Activated T-cell treated with anti-CD3 and anti-CD28 coated beads for 1 hour (primary cell): ENCODE measurements around the gene SFT2D1.
A peak's percentile ranks its signal among the peaks of the same experiment; 100 is the strongest.

Source experiments
- DNase-seq: peaks from one replicate; pipeline ENCODE4 v3.0.0-alpha.2; 2020; ENCODE audit warnings: low read depth

The SFT2D1 gene

DNA sequence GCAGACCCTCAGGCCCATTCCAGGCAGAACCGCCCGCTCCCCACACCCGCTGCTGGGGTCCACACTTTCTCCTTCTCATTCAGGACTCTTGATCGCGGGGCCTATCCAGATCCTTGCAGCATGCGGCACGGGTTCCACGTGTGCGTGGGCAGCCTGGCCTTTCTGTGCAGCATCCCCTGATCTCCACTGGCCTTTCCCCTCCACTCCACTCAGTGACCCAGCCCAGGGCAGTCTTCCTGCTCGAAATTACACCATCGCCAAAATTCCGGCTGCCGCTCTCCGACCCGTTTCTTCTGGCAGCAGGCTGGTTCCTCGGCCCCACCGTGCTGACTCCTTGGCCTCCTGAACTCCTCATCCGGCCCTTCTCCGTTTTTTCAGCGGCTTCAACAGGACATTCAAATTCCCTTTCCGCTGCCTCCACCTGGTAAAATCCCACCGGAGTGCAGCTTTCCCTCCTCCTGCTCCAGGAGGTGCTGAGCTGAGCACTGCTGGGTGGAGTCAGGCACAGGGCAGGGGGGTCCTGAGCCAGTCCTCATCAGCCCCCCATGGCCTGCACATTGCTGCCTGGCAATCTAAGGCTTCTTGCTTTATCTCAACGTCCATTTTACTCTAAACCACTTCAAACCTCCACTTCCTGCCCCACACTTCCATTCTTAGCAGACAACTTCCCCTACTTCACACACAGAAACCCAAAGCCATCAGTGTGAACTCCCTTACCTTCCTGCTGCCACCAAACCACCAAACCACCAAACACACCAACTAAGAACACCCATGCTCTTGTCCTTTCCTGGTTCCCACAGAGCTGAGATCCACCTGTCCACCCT, 9.0 kb downstream of the SFT2D1 start:
- no peak for DNase-seq

GRCh38 chr6:166331503-166332415, 10.6 kb downstream of the SFT2D1 start:
- no peak for DNase-seq

DNA sequence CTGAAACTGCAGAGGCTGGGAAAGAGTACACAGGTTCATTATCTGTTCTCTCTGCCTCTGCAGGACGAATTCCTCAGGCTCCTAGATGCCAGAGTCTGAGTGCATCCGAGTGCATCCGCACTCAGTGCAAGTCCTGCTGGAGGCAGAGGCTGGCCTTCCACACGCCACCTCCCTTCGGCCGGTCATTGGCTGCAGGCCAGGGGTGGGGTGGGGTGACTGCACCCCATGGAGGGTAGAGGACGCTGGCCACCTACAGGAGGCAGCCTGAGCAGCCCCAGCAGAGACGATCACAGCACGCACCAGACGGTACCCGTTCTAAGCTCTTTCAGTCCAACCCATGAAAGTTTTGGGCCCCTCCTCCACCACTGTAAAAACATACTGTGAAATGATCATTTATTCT, 11.7 kb downstream of the SFT2D1 start:
- DNase-seq = no peak

DNA sequence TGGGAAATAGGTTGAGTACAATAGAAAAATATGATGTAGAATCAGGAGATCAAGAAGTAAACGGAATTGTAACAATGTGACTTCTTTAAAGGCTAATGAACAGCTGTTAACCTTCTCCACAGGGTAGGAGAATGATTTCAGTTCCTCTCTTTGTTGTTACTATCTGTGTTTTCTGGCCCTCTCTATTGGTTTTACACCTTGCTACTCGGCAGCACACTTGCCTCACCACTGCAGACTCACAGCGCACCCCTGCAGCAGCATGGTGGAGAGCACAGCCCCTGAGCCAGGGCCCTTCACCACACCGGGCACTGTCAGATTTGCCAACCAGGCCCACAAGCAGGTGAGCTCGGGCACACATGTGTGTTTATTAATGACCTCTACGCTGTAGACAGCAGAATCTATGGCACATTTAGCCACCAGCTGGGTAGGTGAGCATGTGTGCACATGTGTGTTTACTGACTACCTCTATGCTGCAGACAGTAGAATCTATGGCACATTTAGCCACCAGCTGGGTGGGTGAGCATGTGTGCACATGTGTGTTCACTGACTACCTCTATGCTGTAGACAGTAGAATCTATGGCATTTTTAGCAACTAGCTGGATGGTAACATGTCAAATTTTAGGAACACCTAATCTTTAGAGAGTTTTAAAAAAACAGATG, 16.8 kb downstream of the SFT2D1 start:
- no peak for DNase-seq

DNA sequence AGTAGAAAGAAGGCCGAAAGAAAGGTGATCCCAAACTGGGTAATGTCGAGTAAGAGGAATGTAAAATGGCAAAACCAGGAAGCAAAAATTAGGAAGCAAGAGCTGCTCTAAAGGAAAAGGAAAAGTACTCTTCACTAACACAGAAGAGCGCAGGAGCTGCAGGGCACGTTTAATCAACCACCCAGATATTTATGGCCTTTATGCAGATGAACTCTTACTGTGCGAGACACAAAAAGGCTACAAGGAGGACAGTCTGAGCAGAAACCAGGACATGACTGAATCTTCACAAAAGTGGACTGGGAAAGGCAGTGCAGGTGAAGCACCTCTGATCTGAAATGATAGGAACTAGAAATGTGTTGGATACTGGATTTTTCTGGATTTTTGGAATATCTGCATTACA, 18.9 kb downstream of the SFT2D1 start:
- no peak for DNase-seq

- no peak for DNase-seq
Observed at GRCh38 chr6:166318649-166319600, 23.4 kb downstream of the SFT2D1 start.

DNA sequence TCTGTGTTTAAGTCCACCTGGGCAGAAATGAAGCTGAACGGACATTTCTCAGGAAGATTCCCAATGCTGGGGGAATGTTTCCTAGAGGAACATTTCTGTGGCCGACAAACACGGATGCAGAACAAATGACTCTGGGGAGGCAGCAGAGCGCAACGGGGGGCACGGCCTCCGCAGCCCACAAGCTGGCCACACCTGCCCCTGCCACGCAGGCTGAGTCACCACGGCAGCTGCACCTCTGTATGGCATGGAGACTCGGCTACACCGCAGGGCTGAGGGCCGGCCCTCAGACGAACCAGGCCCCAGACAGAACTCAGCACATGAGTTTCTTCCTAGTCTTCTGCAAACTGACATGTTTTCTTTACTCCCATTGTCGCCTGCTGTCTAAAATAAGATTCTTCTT, 24.1 kb downstream of the SFT2D1 start:
- no peak for DNase-seq

DNA sequence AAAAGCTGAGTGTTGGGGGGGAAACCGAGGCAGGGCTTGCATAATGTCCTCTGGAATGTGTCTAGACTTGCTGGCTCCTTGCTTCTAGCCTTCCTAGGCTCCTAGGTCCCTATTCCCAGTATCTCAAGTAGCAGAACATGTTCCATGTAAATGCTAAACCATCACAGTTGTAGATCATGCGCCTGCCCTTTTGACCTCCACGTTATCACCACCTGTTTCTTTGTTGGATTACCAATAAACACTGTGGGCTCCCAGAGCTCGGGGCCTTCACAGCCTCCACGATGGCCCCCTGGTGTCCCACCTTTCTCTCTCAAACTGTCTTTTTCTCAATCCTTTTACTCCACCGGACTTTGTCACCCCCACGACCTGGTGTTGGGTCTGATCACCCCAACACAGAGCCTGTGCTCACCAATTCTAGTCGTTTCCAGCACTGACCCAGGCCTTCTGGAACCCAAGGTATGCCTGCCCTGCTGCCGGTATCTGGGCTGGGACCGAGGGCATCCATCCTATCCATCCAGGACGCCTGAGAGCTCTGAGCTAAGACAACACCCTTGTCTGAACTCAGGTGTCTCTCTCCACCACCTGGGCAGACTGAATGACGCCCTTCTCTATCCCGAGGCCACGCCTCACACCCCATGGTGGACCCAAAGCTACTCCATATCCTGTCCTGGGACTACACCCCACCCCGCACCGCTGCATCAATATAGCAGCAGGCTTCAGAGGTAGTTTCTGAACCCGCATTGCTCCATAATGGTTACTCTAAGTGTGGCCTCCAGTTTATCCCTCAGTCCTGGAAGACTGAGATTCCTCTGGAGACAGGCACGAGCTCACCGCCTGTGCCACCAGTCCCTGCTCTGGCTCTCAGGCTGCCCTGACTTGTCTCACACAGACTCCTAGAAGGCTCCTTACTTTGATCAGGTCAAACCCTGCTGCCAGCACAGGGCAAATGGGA, 24.8 kb downstream of the SFT2D1 start:
- DNase-seq = no peak

DNA sequence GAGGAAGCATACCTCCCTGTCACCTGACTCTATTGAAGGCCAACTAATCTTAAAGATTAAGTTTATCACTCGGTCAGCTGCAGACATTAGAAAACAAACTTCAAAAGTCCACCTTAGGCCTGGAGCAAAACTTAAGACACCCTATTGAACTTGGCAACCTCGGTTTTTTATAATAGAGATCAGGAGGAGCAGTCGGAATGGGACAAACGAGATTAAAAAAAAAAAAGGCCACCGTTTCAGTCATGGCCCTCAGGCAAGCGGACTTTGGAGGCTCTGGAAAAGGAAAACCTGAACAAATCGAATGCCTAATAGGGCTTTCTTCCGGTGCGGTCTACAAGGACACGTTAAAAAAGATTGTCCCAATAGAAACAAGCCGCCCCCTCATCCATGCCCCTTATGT, 26.9 kb downstream of the SFT2D1 start:
- no peak for DNase-seq

DNA sequence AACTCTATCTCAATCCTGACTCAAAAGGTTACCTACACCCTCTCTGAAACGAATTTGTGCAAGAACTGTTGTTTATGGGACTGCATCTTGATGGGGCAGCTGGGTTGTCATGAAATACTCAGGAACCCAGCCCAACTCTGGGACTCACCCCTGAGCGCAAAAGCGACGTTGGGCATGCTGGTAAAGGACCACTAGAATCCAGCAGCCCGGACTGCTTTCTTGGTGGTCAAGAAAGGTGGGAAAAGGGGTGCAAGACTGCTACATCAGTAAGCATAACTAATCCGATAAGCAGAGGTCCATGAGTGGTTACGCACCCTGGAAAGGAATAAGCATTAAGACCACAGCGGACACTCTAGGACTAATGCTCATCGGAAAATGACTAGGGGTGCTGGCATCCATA, 27.9 kb downstream of the SFT2D1 start:
- no peak for DNase-seq

GRCh38 chr6:166313255-166314070, 28.9 kb downstream of the SFT2D1 start:
- DNase-seq = peak; percentile 29

DNA sequence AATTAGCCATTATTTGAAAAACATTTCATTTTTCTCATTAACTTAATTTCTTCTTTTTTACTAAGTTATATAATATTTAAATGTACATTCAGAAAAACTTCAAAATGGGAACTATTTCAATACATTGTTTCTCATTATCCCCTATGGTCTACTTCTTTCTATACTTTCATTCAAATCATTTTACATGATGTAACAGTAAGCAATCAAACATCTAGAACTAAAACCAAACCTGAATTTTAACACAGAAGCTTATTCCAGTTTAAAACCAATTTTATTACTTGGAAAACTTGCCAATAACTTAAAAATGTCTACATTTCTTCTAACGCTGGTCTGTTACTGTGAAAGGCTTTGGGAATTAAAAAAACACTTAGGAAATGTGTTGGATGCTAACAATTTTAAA, 29.5 kb downstream of the SFT2D1 start:
- no peak for DNase-seq

GRCh38 chr6:166310634-166311033, 31.7 kb downstream of the SFT2D1 start:
- DNase-seq = no peak

- no peak for DNase-seq
Observed at GRCh38 chr6:166309977-166310376, 32.4 kb downstream of the SFT2D1 start.

GRCh38 chr6:166308769-166309589, 33.4 kb downstream of the SFT2D1 start:
- no peak for DNase-seq

DNA sequence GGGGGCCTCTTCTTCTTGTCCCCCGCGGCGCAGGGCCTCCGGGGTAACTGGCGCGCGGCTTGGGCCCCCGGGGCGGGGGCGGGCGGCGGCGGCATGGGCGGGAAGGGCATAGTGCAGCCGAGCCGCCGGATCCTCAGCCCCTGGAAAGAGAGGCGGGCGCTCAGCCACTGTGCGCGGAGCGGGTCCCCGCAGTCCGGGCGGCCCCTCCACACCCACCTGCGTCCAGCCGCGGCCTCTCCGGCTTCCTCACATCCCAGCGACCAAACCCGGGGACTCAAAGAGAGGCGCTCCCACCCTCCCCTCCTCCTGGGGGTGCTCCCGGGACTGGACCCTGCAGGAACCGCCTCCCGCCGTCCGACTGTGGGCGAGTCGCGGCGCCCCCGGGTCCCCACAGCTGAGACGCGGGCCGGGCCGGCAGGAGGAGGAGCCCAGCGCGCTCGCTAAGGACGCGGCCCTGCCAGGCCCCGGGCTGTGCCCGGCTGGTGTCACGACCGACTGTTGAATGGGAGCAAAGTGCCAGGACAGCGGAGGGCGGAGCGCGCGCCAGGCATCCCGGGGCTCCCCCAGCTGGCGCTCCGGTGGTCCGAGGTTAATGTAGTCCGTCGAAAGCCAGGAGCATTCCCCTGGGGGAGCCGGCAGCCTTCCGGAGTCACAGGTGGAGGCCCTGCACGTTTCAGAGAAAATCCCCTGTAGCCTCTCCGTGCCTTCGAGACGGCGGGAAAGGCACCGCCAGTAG, 34.1 kb downstream of the SFT2D1 start, which contains the start of gene PRR18:
TSS of gene PRR18 (minus strand) at position 360 of the 736 bp plus-strand sequence. CDS start at position 110, 250 bp downstream.
- DNase-seq = no peak
